Fibroblast of villous mesenchyme (primary cell): ENCODE data around the gene SEMA4A. TPM values are rescaled to one million over a fixed set of nuclear protein-coding genes. Genes with fewer than 3 reads are reported as not detected.
A peak's percentile ranks its signal among the peaks of the same experiment; 100 is the strongest.
"Not testable (repeated sequence)": the region's sequence is repeated elsewhere in the genome, so short reads cannot be mapped to it uniquely, and the experiment has no call there.

ENCODE experiments used
- DNase-seq: peaks from one replicate; pipeline ENCODE4 v3.0.0-alpha.2; 2010; ENCODE audit warnings: low read depth
- H3K4me3 ChIP-seq: 2 replicates; pipeline ENCODE4 v1.5.1; 2011; ENCODE audit warnings: low read depth, mild to moderate bottlenecking, low read length
- CTCF ChIP-seq: IDR thresholded peaks from 2 replicates; pipeline ENCODE4 v1.5.1; 2012; ENCODE audit warnings: low read depth, mild to moderate bottlenecking, low read length; ENCODE audit not compliant: insufficient read depth
- total RNA-seq: library from RNA; depleted of rRNA; stranded (reverse); fragments of >200 nt; gene quantifications from 2 replicates; pipeline ENCODE4 v1.2.3, GENCODE V29; 2012

SEMA4A gene
- total RNA-seq, 1 donor = 0.43 TPM

- DNase-seq, H3K4me3 ChIP-seq: not testable (repeated sequence)
Measured at GRCh38 chr1:156190265-156190664, 36.9 kb downstream of the SEMA4A start.

GRCh38 chr1:156191292-156191964 lies 38.0 kb downstream of the SEMA4A start:
- TF ChIP-seq CTCF = no peak

GRCh38 chr1:156193208-156193487 lies 39.8 kb downstream of the SEMA4A start:
- no peak for TF ChIP-seq CTCF
- DNase-seq = no peak
- peak overlapping the region; percentile 100 for H3K4me3 ChIP-seq

More at GRCh38 chr1:156191292-156191964, 38.0 kb downstream of the SEMA4A start:
- peak; percentile 13 for DNase-seq
- no peak overlapping the region for H3K4me3 ChIP-seq

GRCh38 chr1:156193488-156194299 lies 40.3 kb downstream of the SEMA4A start, which contains the start of gene SLC25A44:
SLC25A44 (plus strand) TSS chr1:156194104; CDS start chr1:156199848, 5,744 bp downstream.
- peak within 1 kb of the TSS; percentile 100 for H3K4me3 ChIP-seq
- peak; percentile 55 for TF ChIP-seq CTCF
- peak; percentile 99 for DNase-seq

GRCh38 chr1:156194300-156194652 lies 40.9 kb downstream of the SEMA4A start:
- DNase-seq = peak; percentile 30
- peak overlapping the region; percentile 100 for H3K4me3 ChIP-seq
- TF ChIP-seq CTCF = no peak

- no peak for DNase-seq
- no peak overlapping the region for H3K4me3 ChIP-seq
- no peak for TF ChIP-seq CTCF
Measured at GRCh38 chr1:156195853-156196252, 42.5 kb downstream of the SEMA4A start.

- no peak for TF ChIP-seq CTCF
- no peak overlapping the region for H3K4me3 ChIP-seq
- DNase-seq = no peak
Measured at GRCh38 chr1:156196445-156196844, 43.1 kb downstream of the SEMA4A start.
